HL-60/S4 treated with phorbol 12-myristate 13-acetate at 8.2 ng/mL for 4 days and 3 days (cell line): Measurements from ENCODE around the gene DNAAF8.

Experiments used
- in situ Hi-C: fragments of 300-500 bp; cut with MboI; formaldehyde crosslinking; loops from 2 replicates; pipeline ENCODE4 v1.15.0; 2022; ENCODE audit warnings: low sequenced_read_pairs

The DNAAF8 gene

DNA sequence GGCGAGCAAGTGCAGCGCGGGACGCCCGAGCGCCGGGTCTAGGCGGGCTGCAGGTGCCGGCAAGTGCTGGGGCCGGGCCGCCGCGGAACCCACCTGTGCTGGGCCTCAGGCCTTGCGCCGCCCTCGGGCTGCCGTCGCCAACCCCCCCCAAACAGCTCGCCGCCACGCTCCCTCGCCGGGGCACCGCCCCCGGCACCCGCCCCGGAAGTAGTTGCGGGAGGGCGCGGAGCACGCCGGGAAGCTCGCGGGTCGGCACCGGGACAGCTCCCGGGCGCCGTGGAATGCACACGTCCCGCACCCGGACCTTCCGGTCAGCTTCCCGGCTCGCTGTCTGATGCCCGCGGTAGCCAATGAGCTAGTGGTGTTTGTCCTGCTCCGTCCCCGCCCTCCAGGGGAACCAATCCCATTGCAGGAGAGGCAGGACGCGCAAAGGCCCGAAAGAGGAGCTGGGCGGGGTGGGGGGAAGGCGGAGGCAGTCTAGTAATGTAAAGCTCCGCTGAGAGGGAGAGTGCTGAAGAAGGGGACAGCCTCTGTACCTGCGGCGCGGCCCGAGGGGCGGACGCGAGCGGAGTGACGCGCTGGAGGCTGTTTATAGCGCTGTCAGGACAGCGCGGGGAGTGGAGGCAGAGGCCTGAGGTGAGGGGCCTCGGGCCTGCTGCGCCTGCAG is at the start of gene DNAAF8, which contains the start of gene ANKS3:
Gene DNAAF8, plus strand, starts transcription at position 475 of the 667 bp plus-strand sequence. CDS start 1,978 bp downstream, outside the sequence.
Gene ANKS3, minus strand, starts transcription at position 209 of the 667 bp plus-strand sequence. CDS start 4,122 bp downstream, outside the sequence.
- in situ Hi-C loops, result no loop called here

- in situ Hi-C loops, result no loop called here
Measured at GRCh38 chr16:4684763-4685162, 49.6 kb upstream of the DNAAF8 start.

GRCh38 chr16:4685292-4685691 is 49.0 kb upstream of the DNAAF8 start:
- in situ Hi-C loops, result no loop called here

- in situ Hi-C loops, result no loop called here
Measured at GRCh38 chr16:4685776-4686496, 48.4 kb upstream of the DNAAF8 start.

DNA sequence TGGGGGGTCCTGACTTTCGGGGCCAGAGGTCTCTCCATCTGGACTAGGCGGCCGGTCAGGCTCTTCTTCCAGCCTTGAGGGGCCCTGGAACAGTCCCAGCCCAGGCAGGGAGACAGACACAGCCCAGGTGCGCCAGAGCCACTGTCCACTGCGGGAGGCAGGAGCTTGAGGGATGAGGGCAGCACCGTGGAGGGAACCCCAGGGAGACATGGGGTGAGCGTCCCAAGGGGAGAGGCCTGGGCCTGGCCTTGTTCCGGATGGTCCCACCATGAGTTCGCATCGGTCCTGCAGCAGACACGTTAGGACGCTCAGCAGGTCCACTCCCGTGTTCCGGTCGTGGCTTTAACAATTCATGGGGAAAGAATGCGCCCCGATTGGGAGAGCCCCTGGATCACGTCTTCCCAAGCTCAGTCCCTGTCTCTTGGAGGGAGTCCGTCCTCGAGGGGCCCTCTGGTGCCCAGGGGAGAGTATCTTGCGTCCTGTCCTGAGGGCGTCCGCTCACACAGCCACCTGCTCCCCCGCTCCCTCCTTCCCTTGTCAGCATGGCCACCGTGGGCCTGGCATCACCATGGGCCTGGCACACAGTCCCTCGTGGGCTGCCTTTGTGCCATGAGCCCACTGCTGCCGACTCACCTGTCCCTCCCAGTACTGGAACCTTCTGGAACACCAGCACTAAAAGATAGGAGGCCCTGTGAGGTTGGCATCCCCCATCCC is 47.7 kb upstream of the DNAAF8 start:
- in situ Hi-C loops, result no loop called here

GRCh38 chr16:4687416-4687815 is 46.9 kb upstream of the DNAAF8 start:
- in situ Hi-C loops, result no loop called here

- in situ Hi-C loops, result no loop called here
Measured at GRCh38 chr16:4687946-4688673, 46.2 kb upstream of the DNAAF8 start.

- in situ Hi-C loops, result no loop called here
Measured at GRCh38 chr16:4688674-4689045, 45.7 kb upstream of the DNAAF8 start.

DNA sequence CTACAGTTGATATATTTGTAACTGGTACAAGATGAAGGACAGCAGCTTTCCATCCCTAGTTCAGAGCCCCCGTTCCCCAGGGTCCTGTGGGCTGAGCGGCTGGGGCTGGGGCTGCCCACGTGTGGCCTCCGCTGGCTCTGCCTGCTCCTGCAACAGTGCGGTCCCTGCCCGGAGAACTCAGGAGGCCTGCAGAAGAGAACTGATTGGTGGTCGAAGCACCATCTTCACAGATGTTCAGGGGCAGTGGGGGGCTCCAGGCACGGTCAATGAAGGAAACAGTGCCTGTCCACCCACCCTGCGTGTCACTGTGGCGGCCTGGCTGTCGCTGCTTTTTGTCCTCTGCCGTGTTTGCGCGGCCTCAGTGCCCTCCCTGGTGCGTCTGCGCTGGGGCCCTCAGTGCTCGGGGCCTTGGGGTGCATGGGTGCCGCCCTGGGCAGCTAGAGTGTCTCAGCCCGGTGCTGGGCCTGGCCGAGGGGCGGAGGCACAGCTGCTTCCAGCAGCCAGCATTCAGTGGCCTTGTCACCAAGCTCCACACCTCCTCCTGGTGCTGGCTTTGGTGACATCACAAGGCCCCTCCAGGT is 45.2 kb upstream of the DNAAF8 start:
- in situ Hi-C loops, result no loop called here

GRCh38 chr16:4689864-4690704 is 44.3 kb upstream of the DNAAF8 start:
- in situ Hi-C loops, result no loop called here

- in situ Hi-C loops, result no loop called here
Measured at GRCh38 chr16:4690946-4691665, 43.2 kb upstream of the DNAAF8 start.

- in situ Hi-C loops, result no loop called here
Measured at GRCh38 chr16:4691666-4692412, 42.5 kb upstream of the DNAAF8 start.

DNA sequence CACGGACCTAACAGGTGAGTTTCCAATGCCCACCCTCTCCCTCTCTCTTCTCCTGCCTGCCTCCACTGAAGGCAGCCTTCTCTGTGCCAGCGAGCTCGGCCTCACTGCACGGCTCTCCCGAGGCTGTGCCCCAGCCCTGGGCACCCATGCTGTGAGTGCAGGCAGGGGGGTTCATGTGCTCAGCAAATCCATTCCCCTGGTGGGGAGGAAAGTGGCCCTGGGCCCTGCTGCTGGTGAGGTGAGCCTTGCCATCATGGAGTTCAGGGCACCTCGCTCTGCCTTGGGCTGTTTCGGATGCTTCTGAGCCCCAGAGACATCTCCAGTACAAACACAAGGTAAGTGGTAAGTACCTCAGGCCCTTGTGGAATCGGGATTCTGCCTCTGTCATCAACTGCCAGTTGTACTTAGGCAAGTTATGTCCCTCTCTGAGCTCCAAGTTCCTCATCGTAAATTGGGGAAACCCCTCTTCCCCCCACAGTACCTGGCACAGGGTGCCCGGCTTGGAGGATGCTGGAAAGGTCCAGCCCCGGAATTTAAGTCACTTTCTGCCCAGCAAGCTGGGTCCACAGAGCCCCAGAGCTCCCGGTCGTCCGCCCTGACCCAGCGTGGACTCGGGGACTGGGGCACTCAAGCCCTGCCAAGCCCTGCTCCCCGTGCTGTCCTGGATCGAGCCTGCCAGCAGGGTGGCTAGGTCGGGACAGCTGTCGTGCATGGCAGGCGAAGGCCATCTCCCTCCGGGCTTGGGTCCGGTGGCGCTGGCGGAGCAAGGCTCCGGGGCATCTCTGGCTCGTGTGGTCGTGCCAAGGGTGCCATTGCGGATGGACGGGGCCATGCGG is 41.7 kb upstream of the DNAAF8 start:
- in situ Hi-C loops, result no loop called here

DNA sequence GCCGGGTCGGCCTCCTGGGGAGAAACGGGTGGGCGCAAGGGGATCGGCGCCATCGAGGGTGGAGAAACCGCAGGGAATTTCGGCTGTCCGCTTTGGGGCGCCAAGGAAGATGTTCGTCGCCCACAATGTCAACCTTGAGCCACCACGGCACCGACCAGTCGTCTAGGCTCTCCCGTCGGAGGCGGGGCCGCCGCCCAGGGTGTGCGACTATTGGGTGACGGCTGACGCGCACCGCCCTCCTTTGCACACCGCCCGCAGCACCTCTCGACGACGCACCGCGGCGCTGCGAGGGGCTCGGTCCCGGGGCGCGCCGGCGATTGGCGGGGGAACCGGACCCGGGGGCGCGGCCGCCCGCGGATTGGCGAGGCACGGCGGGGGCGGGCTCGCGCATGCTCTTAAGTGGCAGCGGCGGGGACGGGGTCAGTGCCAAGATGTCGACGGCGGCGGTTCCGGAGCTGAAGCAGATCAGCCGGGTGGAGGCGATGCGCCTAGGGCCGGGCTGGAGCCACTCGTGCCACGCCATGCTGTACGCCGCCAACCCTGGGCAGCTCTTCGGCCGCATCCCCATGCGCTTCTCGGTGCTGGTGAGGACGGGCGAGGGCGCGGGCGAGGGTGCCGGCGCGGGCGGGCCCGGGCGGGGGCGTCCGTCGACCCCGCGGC is 40.9 kb upstream of the DNAAF8 start, which contains the start of gene NUDT16L1:
Gene NUDT16L1, plus strand, starts transcription at position 267 of the 660 bp plus-strand sequence. Its CDS starts 165 bp downstream, at position 432.
- in situ Hi-C loops, result no loop called here

- in situ Hi-C loops, result no loop called here
Measured at GRCh38 chr16:4693956-4694641, 40.2 kb upstream of the DNAAF8 start.
